Activated naive CD8-positive, alpha-beta T cell treated with anti-CD3 and anti-CD28 coated beads, Interleukin-2, amount 50 U/mL, for 16 hours (primary cell): ENCODE data around the gene ITGB3.

Experiments
- DNase-seq: peaks from one replicate; pipeline ENCODE4 v3.0.0-alpha.2; 2020; ENCODE audit warnings: low read depth, low spot score

Gene ITGB3

GRCh38 chr17:47332287-47332686, 78.7 kb downstream of the ITGB3 start:
- DNase-seq = no peak

GRCh38 chr17:47335101-47335936, 81.7 kb downstream of the ITGB3 start:
- no peak for DNase-seq

- no peak for DNase-seq
Measured at GRCh38 chr17:47338026-47338425, 84.4 kb downstream of the ITGB3 start.

GRCh38 chr17:47352848-47353247, 99.2 kb downstream of the ITGB3 start:
- DNase-seq = no peak

GRCh38 chr17:47358652-47359051, 105.0 kb downstream of the ITGB3 start:
- no peak for DNase-seq
